HG02798 (cell line): Measurements from ENCODE around the gene OSBPL7.

Source experiments
- ATAC-seq: cut with Tn5 transposase; IDR thresholded peaks from one replicate; pipeline ENCODE4 v1.9.1; 2021; ENCODE audit warnings: mild to moderate bottlenecking; ENCODE audit not compliant: unreplicated experiment, poor library complexity

OSBPL7 gene

DNA sequence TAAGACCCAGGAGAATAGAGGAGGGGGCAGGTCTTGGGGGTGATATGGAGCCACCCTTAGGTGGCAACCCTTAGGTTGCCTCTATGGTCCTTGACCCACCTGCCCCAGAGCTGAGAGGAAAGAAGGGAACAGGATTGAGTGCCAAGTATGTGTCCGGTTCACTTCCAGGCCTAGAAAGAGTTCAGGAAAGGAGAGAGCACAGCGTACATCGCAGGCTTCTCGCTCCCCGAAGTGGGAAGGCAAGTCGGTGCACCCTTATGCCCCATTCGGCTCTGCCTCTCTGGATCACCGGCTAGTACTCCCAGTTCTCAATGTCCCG lies 28.7 kb upstream of the OSBPL7 start:
- no peak for ATAC-seq

DNA sequence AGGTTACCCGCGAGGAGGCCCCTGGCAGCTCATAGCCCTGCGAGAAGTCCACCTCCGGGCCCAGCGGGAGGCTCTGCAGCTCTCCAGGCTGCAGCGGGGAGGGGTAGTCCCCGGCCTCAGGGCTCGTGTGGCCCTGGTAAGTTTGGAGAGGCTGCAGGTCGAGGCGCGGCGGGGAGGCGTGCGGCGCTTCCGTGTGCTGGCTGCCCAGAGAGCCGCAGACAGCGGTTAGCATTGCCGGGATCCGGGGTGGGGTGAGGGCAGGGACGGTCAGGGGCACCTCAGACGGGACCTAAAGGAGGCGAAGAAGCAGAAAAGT lies 26.6 kb upstream of the OSBPL7 start:
- ATAC-seq, result no peak

DNA sequence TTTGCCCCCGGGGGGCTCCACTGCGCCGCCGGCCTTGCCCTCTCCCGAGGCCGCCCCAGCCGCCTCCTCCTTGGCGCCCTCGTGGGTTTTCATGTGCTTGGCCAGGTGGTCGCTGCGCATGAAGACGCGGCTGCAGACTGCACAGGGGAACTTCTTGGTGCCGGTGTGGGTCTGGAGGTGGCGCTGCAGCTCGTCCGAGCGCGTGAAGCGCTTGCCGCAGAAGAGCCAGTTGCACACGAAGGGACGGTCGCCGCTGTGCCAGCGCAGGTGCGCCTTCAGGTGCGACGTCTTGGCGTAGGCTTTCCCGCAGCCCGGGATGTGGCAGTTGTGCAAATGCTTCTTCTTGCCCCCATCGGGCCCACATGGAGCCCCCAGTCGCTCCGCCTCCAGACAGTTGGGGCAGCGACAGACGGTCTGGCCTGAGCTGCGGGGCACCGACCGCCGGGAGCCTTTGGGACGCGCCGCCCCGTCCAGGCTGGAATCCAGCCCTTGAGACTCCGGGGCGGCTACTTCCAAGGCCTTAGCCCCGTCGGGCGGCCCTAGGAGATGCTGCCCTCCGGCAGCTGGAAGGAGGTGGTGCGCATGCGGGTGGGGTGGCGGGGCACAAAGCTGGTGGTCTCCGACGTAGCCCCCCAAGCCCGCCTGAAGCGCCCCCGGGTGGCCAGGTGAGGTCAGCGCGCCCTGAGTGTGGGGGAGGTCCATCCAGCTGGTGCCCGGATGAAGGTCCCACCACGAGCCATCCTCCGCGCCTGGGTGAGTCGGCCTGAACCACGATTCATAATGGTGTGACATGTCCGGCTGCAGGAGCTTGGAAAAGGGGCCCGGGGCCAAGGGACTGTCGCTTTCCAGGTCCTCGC lies 26.0 kb upstream of the OSBPL7 start:
- ATAC-seq, result no peak

DNA sequence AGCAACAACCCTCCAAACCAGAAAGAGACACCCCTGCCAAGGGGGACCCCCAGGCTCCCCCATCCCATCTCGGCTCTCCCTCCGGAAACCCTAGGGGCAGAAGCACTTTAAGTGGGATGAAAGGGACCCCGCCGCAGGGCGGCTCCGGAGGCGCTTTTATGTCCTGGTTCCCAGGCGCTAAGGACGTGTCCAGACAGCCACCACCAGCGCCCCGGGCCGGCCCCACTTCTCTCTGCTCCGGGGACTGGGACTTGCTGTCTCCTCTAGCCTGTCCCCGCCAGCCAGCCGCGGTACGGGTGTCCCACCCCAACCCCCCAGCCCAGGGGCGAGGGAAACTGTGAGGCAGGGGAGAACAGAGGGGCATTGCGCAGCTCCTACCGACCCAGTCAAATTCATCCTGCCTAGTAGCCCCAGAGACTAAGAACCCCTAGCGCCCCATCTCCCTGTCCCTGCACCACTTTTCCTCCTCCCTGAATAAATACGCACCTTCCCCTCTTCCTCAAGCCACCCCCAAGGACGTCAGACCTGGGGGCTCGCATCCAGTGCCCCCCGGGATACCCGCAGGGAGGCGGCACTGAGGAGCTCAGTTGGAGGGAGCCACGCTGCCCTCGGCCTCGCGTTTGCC lies 25.2 kb upstream of the OSBPL7 start:
- no peak for ATAC-seq

DNA sequence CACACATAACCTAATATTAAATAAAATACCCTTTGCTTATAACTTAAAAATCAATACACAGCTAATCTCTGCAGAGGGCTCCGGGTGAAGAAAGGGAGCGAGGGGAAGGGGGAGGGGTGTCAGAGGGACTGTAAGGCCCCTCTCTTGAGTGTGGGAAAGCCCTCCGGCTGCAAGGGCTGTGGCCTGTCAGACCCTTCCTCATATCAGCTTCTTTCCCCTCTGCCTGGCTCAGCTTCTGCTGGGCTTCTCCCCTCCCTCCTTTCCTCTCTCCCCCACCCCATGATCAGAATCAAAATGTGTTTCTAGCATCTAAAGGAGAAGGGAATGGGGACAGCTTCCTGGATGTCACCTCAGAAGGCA lies 24.1 kb upstream of the OSBPL7 start:
- no peak for ATAC-seq

DNA sequence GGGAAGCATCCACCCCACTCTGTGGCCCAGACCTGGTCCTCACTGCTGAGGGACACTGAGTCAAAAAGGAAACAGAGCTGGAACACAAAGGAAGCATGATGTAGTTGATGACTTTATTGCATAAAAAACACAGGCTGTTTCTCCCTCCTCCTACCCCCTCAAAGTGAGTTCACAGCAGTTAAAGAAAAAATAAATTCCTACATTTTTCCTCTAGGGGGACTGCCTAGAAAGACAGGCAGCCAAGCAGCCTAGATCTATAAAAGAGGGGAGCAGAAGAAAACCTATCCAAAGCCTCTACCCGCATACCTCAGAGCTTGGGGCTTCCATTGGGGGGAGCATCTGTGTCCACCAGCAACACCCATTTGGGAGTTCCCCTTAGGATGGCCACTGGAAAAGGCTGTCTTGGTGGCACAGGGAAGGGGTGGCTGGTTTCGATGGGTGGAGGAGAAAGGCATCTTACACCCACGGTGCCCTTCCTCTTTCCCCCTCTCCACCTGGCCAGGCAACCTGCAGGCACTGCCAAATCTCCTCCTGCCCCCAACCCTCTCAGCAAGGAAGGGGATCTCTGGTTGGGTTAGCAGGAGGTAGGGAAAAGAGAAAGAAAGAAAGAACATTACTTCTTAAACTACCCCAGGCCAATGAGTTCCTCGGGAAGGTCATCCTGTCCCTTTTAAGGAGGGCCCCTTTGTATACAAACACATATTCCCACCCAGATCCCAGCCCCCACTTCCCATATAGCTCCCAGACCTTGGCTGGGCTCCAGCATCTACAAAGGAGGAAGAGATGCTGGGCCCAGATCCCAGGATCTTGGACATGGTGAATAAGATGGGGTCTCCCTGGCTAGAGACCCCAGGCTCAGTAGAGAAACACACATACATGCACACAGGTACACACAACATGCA lies 23.5 kb upstream of the OSBPL7 start:
- ATAC-seq, result no peak

DNA sequence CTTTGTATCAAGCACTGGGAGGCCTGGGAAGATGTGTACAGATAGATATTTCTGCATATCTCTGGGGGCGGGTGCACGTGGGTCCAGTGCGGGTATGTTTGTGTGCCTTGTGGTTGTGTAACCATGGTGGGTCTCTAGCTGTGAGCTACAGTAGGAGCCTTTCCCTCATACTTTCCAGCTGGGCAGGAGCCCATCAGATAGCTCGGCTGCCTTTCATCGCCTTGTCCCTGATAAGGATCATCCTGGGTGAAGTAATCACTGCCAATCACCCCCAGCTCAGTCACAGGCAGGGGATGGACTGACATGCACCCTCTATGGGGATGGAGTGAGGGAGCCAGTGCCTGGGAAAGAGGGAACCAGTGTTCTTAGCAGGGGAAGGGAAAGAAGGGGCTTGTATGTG lies 22.6 kb upstream of the OSBPL7 start:
- no peak for ATAC-seq

DNA sequence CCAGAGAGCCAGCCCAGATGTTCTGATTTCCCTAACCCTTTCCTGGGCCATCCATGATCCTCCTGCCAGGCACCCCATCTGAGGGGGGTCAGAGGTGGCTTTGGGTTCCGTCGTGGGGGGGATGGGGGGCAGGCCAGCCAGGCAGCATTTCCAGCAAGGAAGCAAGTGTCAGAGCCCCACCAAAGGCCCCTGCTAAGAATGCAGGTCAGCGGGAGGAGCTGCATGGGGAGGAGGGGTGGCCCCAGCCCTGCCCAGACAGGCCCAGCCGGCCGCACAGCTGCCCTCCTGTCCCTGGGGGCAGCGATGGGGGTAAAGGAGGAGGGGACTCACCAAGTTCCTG lies 21.8 kb upstream of the OSBPL7 start:
- ATAC-seq, result no peak

DNA sequence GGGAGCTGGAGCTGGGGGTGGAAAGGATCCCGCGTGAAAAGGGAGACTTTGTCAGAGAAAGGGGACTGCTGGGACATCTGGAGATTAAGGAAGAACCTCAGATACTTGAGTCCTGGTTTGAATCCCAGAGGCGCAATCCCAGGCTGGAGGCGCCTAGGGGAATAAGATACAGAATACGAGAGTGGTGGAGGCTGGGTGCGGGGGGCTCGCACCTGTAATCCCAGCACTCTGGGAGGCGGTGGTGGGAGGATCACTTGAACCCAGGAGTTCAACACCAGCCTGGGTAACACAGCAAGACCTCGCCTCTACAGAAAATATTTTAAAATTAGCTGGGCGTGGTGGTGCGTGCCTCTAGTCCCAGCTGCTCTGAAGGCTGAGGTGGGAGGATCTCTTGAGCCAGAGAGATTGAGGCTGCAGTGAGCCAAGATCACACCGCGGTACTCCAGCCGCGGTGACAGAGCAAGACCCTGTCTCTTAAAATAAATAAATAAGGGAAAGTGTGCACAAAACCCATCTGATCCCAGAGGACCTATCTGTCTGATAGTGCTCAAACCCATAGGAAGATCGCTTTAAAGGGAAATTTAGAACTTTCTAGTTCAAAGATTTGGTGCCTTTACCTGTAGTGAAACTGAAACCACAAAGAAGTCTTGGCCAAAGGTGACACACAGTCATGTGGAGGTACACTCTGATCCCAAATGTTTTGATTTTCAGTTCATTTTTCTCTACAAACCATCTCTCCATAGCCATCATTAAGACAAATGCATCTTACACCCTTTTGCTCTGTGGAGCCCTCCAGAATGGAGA lies 20.1 kb upstream of the OSBPL7 start:
- ATAC-seq, result no peak

DNA sequence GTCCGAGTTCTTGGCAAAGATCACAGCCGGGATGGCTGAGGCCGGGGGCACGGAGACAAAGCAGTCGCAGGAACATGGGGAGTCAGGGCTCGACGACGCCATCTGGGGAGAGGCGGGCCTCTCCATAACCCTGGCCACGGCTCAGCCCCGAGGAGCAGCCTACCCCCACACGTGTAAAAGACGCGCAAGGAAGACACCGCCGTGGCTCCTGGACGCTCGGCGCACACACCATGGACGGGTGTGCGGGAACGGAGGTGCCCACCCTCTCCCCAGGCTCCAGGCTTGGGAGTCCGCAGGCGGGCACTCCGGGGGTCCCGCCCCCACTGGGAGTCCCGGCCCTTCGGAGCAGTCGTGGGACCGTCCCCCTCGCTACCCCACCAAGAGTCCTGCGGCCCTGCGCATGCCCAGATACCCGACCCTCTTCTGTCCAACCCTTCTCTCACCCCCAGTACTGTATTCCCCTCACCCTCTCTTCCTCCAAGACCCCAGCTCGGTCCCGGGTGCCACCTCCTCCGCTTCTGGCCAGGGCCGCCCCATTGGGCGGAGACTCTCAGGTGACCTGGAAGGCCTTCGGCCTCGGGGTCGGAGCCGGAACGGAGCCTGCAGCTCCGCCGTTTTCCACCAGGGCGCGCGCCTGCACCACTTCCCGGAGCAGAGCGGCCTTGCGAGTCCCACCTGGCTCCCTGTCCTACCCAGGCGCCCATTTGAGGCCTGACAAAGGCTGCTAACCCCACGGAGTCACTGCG lies 19.3 kb upstream of the OSBPL7 start, which contains the start of gene SCRN2:
SCRN2 (minus strand) TSS at position 532 of the 746 bp plus-strand sequence; CDS start at position 102, 430 bp downstream.
- ATAC-seq, result peak; percentile 92

DNA sequence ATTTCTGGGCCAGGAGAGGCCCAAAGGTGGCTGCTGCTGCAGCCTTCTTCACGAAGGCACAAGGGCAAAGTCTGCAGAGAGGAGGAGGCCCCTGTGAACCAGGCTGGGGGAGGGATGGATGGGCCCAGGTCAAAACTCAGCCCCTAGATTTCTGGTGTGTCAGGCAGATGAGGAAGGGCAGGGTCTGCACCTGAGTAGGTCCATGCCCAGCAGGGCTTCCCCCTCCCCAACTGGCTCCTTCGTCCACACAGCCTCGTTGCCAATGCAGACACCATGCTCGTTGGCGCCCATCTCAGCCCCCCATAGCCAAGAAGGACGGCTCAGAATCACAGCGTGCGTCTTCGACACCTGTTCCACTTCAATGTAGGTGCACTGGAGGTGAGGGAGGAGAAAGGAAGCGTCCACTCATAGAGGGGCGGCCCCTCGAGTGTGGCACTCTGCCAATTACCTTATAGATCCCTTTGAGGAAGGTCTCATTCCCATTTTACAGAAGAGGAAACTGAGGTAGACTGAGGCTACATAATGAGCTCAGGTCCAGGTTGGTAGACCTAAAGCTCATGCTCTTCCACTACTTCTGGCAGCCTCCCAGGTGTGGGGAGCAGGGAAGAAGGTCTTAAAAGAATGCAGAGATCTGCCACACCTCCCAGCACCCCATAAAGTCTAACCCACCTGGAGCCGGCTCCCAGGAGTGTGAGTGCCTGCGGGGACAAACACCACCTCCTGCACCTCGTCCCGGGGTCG lies 18.6 kb upstream of the OSBPL7 start:
- no peak for ATAC-seq

DNA sequence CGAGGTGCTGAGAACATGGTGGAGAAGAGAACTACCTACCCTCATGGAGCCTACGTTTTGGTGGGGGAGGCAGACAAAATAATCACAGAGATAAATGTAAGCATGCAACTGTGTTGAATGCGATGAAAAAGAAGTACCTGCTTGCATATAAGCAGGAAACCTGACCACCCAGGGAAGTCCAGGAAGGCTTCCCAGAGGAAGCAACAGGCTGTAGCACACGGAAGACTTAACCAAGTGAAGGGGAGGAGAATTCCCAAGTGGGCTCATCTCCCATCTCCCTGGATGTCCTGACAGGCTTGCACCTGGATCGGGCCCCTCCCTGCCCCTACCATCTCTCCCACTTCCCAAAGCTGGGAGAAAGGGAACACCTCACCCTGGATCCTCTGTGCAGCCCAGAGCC lies 17.5 kb upstream of the OSBPL7 start:
- no peak for ATAC-seq

DNA sequence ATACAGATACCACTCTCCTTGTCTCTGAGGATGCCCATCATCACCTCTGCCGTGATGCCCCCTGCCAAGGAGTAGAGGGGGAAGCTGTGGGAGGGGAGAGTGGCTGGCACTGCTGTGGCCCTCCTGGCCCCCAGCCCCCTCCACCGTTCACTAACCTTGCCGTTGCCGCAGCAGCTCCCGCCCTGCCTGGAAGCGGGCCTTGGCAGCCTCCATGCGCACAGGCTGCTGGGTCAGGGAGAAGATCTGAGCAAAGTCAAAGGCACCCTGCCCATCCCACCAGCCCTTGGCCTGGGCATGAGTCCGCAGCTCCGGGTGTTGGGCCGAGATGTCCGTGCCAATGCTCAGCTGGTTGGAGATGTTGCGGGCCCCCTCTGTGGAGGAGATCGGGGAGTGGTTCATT lies 17.0 kb upstream of the OSBPL7 start:
- no peak for ATAC-seq

DNA sequence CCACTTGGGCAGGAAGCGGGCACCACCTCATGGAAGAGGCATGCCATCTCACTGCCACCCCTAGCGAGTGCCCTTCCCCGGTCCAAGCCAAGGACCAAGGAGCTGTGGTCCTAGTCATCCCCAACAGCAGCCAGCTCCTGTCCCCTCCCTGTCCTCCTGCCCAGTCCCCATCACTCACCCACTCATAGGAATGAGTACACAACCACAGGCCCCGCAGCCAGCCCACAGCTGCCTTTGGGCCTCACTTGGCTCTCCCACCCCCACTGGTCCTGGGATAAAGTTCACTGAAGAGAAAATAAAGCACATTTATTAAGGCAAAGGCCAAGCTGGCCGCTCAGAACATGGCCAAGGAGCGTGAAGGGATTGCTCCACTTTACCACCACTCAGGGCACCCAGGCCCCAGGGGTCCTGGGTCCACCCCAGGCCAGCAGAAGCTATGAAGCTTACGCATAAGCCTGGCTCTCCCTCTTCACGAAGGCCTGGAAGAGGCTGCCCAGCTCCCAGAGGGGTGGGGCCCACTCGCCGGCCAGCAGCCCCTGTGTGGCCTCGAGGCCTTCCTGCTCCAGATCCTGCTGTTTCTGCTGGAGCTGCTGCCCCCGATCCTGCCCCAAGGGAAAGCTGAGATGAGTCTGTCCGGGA lies 15.9 kb upstream of the OSBPL7 start:
- no peak for ATAC-seq

DNA sequence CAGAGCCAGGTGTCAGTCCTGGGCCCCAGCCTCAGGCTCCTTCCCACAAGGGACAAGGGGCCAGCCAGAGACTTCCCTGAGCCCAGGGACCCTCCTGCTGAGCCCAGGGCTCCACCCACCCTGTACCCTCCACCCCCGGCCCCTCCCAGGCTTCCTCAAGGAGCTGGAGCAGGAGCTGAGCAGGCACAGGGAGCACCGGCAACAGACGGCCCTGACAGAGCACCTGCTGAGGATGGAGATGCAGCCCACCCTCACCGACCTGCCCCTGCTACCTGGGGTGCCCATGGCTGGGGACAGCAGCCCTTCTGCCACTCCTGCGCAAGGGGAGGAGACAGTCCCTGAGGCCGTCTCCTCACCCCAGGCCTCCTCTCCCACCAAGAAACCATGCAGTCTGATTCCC lies 15.0 kb upstream of the OSBPL7 start:
- ATAC-seq, result no peak

DNA sequence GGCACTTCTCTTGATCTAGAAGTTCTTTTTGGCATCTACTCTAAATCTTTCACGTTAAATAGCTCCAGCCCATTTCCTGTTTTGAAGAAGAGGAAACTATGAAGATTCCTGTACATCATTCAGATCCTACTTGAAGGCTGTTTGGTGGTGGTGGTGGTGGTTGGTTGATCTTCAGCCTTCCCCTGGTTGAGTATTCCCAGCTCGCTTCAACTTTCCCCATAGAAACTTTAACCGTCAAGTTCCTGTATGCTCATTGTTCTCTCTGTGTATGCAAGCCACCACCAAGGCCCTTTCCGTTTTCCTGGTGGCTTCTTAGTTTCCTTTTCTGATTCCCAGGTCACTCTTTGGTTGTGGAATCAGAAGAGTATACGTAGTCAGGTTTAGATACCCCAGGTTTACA lies 13.2 kb upstream of the OSBPL7 start:
- ATAC-seq, result no peak

DNA sequence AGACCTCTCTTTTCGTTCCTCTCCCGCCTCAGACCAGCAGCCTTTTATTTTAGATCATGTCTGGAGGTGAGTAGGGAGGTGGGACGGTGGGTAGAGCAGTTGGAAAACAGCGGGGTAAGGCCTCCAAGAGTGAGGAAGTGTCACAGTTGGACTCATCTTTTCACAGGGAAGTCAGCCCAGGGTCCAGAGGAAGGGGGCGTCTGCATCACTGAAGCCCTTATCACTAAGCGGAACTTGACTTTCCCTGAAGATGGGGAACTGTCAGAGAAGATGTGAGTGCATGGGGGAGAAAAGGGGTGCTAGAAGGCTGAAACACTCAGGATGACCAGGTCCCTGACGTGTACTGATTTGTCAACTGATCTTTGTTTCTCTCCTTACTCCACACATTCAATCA lies 10.3 kb upstream of the OSBPL7 start:
- no peak for ATAC-seq

DNA sequence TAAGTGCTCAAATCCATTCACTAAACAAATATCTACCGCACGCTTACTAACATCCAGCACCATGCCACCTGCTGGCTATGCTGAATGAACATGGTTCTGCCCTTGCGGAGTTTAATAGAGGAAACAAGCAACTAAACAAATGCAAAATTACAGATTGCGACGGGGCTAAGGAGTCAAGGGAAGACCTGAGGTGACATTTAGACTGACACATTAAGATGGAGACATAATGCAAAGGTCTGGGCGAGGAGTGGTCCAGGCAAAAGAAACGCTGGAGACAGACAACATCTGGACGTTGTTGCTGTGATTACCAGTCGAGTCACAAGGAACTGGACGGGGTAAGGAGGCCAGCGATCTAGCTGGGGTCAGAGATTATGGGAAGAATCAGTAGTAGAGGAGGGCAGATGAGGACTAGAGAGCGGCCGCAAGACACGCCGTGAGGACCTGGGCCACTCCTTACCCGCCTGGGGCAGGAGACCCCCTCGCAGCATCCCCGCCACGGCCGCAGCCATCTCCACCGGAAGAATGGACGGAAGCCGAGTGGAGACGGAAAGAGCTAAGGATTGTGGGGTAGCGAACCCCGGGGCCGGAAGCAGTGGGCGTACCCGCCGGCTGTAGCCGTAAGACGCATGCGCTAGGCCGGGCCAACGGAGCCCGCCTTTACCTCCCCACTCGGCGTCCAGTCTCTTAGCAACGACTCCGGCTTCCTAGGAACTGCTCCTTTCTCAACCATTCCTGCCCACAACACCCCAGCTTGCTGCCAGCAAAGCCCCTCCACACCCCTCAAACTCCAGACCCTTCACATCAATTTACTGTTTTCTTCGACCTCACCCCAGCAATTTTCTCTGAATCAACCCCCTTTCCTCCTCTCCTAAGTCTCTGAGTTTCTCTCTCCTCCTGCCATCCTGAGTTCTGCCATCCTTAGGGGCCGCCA lies 9.7 kb upstream of the OSBPL7 start, which contains the start of the genes LRRC46 and MRPL10:
LRRC46 (plus strand) TSS at position 668 of the 931 bp plus-strand sequence. CDS start 320 bp downstream, outside the sequence.
MRPL10 (minus strand) TSS at position 539 of the 931 bp plus-strand sequence; CDS start at position 509, 30 bp downstream.
- peak; percentile 97 for ATAC-seq
